HCT116 (cell line): ENCODE results near the gene KCNMB2. TPM values are rescaled to one million over a fixed set of nuclear protein-coding genes. Genes with fewer than 3 reads are reported as not detected.

Experiments used
- ATAC-seq: fragments of 200-7000 bp; cut with Tn5 transposase; 2 replicates; pipeline ENCODE4 v1.9.1; 2020; ENCODE audit warnings: mild to moderate bottlenecking, moderate library complexity
- BruUV-seq: library from RNA; stranded (reverse); fragments of 400-500 nt; replicated peaks from 2 replicates; lab custom pipeline; 2021; lab: Mats Ljungman, UMichigan
- CTCF ChIA-PET: fragments of 300-600 bp; sonication (Branson Sonifier 250); formaldehyde crosslinking; loops from one replicate; lab custom pipeline; 2021; ENCODE audit warnings: antibody characterized with exemption; lab: Charles Lee
- POLR2A ChIA-PET: fragments of 300-600, 350-600 bp; sonication (Branson Sonifier 250); formaldehyde crosslinking; loops from one replicate; lab custom pipeline; 2021; ENCODE audit warnings: antibody characterized with exemption; lab: Charles Lee
- RAD21 ChIA-PET, 2 experiments: fragments of 300-600 bp; sonication (Branson Sonifier 250); formaldehyde crosslinking; loops; one replicate each; lab custom pipeline; 2023; ENCODE audit warnings: low total read pairs in 2 of 2; ENCODE audit not compliant: uncharacterized antibody in 2 of 2, unreplicated experiment in 2 of 2, low non-redundant PET in 1 of 2; lab: Charles Lee
- DNase-seq: peaks from one replicate; pipeline ENCODE4 v3.0.0-alpha.2; 2010; ENCODE audit warnings: low read depth, low spot score
- H2AFZ ChIP-seq: fragments of 200-600 bp; shearing (Covaris generic), sonication (generic); 2 replicates; pipeline ENCODE4 v1.6.1; 2017; ENCODE audit warnings: low read depth, mixed run types, mixed read lengths, antibody characterized with exemption, low read length; ENCODE audit not compliant: poor library complexity, severe bottlenecking
- H3K27ac ChIP-seq: 2 replicates; pipeline ENCODE4 v1.5.1; 2012; ENCODE audit warnings: low read depth, low read length
- H3K27me3 ChIP-seq: fragments of 200-600 bp; sonication (generic); 2 replicates; pipeline ENCODE4 v1.6.1; 2016; ENCODE audit warnings: mixed run types, low read length, mixed read lengths; ENCODE audit not compliant: insufficient read depth
- H3K36me3 ChIP-seq, 2 experiments: fragments of 200-500 bp in 1 of 2; fragments of 200-600 bp in 1 of 2; sonication (Bioruptor generic) in 1 of 2; sonication (generic) in 1 of 2; 2 replicates each; pipeline versions ENCODE4 v1.5.1 to v1.6.1; 2014 to 2016; ENCODE audit warnings: low read length in 2 of 2, inconsistent platforms in 1 of 2, mixed read lengths in 1 of 2, mixed run types in 1 of 2; ENCODE audit not compliant: insufficient read depth in 2 of 2, control insufficient read depth in 1 of 2
- H3K4me1 ChIP-seq, 2 experiments: fragments of 200-600 bp in 1 of 2; sonication (generic) in 1 of 2; 2 replicates each; pipeline versions ENCODE4 v1.5.1 to v1.6.1; 2012 to 2017; ENCODE audit warnings: low read length in 2 of 2, inconsistent platforms in 1 of 2, mild to moderate bottlenecking in 1 of 2, mixed read lengths in 1 of 2, mixed run types in 1 of 2, moderate library complexity in 1 of 2; ENCODE audit not compliant: insufficient read depth in 2 of 2, control insufficient read depth in 1 of 2
- H3K4me2 ChIP-seq: fragments of 200-600 bp; sonication (generic); 2 replicates; pipeline ENCODE4 v1.6.1; 2017; ENCODE audit warnings: mixed run types, low read length, mixed read lengths
- H3K4me3 ChIP-seq, 2 experiments: fragments of 200-600 bp in 1 of 2; sonication (generic) in 1 of 2; replicated peaks in 1 of 2; 2 replicates each; pipeline ENCODE4 v1.5.1; 2011 to 2016; ENCODE audit warnings: low read length in 2 of 2, control low read depth in 1 of 2, low read depth in 1 of 2, mild to moderate bottlenecking in 1 of 2, mixed read lengths in 1 of 2, mixed run types in 1 of 2
- H3K79me2 ChIP-seq: fragments of 200-600 bp; sonication (generic); 2 replicates; pipeline ENCODE4 v1.6.1; 2017; ENCODE audit warnings: mild to moderate bottlenecking, mixed run types, low read length, moderate library complexity, mixed read lengths; ENCODE audit not compliant: insufficient read depth
- H3K9ac ChIP-seq: fragments of 200-600 bp; sonication (generic); 2 replicates; pipeline ENCODE4 v1.6.1; 2016; ENCODE audit warnings: low read length, mixed read lengths
- H3K9me2 ChIP-seq: fragments of 200-600 bp; sonication (generic), shearing (Covaris generic); 2 replicates; pipeline ENCODE4 v1.6.1; 2017; ENCODE audit warnings: mixed run types, mild to moderate bottlenecking, moderate library complexity; ENCODE audit not compliant: insufficient read depth
- H3K9me3 ChIP-seq, 2 experiments: fragments of 200-500 bp in 1 of 2; fragments of 200-600 bp in 1 of 2; sonication (Bioruptor generic) in 1 of 2; sonication (generic) in 1 of 2; 2 replicates each; pipeline ENCODE4 v1.6.1; 2014 to 2017; ENCODE audit warnings: low read length in 2 of 2, mixed read lengths in 2 of 2, inconsistent platforms in 1 of 2, low read depth in 1 of 2, mild to moderate bottlenecking in 1 of 2, mixed run types in 1 of 2, moderate library complexity in 1 of 2; ENCODE audit not compliant: control insufficient read depth in 1 of 2, insufficient read depth in 1 of 2
- H4K20me1 ChIP-seq: fragments of 200-600 bp; sonication (generic), shearing (Covaris generic); 2 replicates; pipeline ENCODE4 v1.6.1; 2017; ENCODE audit warnings: mixed run types, mild to moderate bottlenecking, moderate library complexity; ENCODE audit not compliant: insufficient read depth
- ATF3 ChIP-seq: IDR thresholded peaks from 2 replicates; pipeline ENCODE4 v1.6.1; 2012
- CEBPB ChIP-seq: IDR thresholded peaks from 2 replicates; pipeline ENCODE4 v1.6.1; 2012; ENCODE audit warnings: low read depth
- CTCF ChIP-seq, 3 experiments: fragments of 200-600 bp in 1 of 3; sonication (generic) in 1 of 3; IDR thresholded peaks in 2 of 3; conservative IDR thresholded peaks in 1 of 3; 2 replicates each; pipeline ENCODE4 v1.5.1; 2012 to 2017; ENCODE audit warnings: low read depth in 2 of 3, low read length in 2 of 3, antibody characterized with exemption in 1 of 3, borderline replicate concordance in 1 of 3, control low read depth in 1 of 3, mild to moderate bottlenecking in 1 of 3, mixed read lengths in 1 of 3, mixed run types in 1 of 3, moderate library complexity in 1 of 3; ENCODE audit not compliant: insufficient read depth in 1 of 3
- EGR1 ChIP-seq: IDR thresholded peaks from 2 replicates; pipeline ENCODE4 v1.6.1; 2012; ENCODE audit warnings: low read depth
- EZH2 ChIP-seq: fragments of 200-600 bp; sonication (generic); IDR thresholded peaks from 2 replicates; pipeline ENCODE4 v1.6.1; 2017; ENCODE audit warnings: antibody characterized with exemption, mixed run types
- JUND ChIP-seq: IDR thresholded peaks from 2 replicates; pipeline ENCODE4 v1.6.1; 2012
- POLR2A ChIP-seq: IDR thresholded peaks from 2 replicates; pipeline ENCODE4 v1.7.0; 2011; ENCODE audit warnings: borderline replicate concordance; ENCODE audit not compliant: insufficient read depth, insufficient read length; ENCODE audit errors: extremely low read depth
- REST ChIP-seq: IDR thresholded peaks from 2 replicates; pipeline ENCODE4 v1.6.1; 2012; ENCODE audit warnings: low read depth
- SIN3A ChIP-seq: IDR thresholded peaks from 2 replicates; pipeline ENCODE4 v1.6.1; 2012; ENCODE audit warnings: low read depth
- ZNF274 ChIP-seq: fragments of 200-500 bp; sonication (Bioruptor generic); IDR thresholded peaks from 2 replicates; pipeline ENCODE4 v1.6.1; 2014; ENCODE audit warnings: mild to moderate bottlenecking, low read depth, low read length, inconsistent platforms
- intact Hi-C: fragments of 100-400 bp; cut with micrococcal nuclease; formaldehyde crosslinking; loops from 2 replicates; pipeline ENCODE4 v1.10.0; 2022
- total RNA-seq: library from RNA; stranded (reverse); gene quantifications from one replicate; pipeline ENCODE4 v1.2.1, GENCODE V29; 2021; ENCODE audit not compliant: unreplicated experiment

The KCNMB2 gene
- total RNA-seq, 1 experiment from 2014 or later: not detected

- no peak for ATAC-seq
- ChIA-PET RAD21 (no interaction called here), POLR2A (no interaction called here), CTCF (no interaction called here)
- no peak for DNase-seq
- no peak overlapping the region for H3K9ac ChIP-seq
- no peaks in the 10 kb centered on the region for H3K36me3 ChIP-seq
- H3K4me2 ChIP-seq: no peak overlapping the region
- no peak overlapping the region for H2AFZ ChIP-seq
- no peaks in the 10 kb centered on the region for H3K9me3 ChIP-seq
- no peak for TF ChIP-seq CTCF (IDR thresholded peaks at IDR 0.05 in 2 of 3, conservative IDR thresholded peaks at IDR 0.05 in 1 of 3; ENCODE audit: borderline replicate concordance in 1 of 3, insufficient read depth in 1 of 3, low read depth in 2 of 3, low read length in 2 of 3)
- no peak for TF ChIP-seq CEBPB
- no peak for TF ChIP-seq EZH2
- no peak for TF ChIP-seq JUND
- no peak for TF ChIP-seq EGR1
- no peak for TF ChIP-seq REST
- no peak for TF ChIP-seq POLR2A
- TF ChIP-seq ATF3: no peak
- no peak for TF ChIP-seq ZNF274
- no peak for TF ChIP-seq SIN3A
- intact Hi-C loops: no loop called here
- H3K27me3 ChIP-seq: no peaks in the 10 kb centered on the region
- H3K9me2 ChIP-seq: no peaks in the 10 kb centered on the region
- no peaks in the 10 kb centered on the region; the same call in 1 of the 2 replicates for H4K20me1 ChIP-seq
- H3K4me1 ChIP-seq: no peaks in the 10 kb centered on the region
- no TSS peak for BruUV-seq
- H3K27ac ChIP-seq: no peak overlapping the region
- no peak overlapping the region for H3K4me3 ChIP-seq
- no peaks in the 10 kb centered on the region for H3K79me2 ChIP-seq
These were observed 270.4 kb downstream of the KCNMB2 start for GRCh38 chr3:178806651-178807050.
